22Rv1 (cell line): ENCODE data around the gene C19orf25.

Experiments used
- ZFX ChIP-seq: fragments of 450-650 bp; IDR thresholded peaks from 2 replicates; pipeline ENCODE4 v1.6.1; 2017; ENCODE audit warnings: antibody characterized with exemption, borderline replicate concordance
- TF ChIP-seq, protein P1 (sequence below): fragments of 450-650 bp; IDR thresholded peaks from 2 replicates; pipeline ENCODE4 v1.5.1; 2017; ENCODE audit warnings: mild to moderate bottlenecking

- TF ChIP-seq, protein P1, sequence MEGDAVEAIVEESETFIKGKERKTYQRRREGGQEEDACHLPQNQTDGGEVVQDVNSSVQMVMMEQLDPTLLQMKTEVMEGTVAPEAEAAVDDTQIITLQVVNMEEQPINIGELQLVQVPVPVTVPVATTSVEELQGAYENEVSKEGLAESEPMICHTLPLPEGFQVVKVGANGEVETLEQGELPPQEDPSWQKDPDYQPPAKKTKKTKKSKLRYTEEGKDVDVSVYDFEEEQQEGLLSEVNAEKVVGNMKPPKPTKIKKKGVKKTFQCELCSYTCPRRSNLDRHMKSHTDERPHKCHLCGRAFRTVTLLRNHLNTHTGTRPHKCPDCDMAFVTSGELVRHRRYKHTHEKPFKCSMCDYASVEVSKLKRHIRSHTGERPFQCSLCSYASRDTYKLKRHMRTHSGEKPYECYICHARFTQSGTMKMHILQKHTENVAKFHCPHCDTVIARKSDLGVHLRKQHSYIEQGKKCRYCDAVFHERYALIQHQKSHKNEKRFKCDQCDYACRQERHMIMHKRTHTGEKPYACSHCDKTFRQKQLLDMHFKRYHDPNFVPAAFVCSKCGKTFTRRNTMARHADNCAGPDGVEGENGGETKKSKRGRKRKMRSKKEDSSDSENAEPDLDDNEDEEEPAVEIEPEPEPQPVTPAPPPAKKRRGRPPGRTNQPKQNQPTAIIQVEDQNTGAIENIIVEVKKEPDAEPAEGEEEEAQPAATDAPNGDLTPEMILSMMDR: peak; percentile 75
- TF ChIP-seq ZFX: no peak
Observed at GRCh38 chr19:1513499-1514294, 34.7 kb upstream of the C19orf25 start.
